Middle frontal gyrus (tissue), 1 donor: Measurements from ENCODE around the gene OTOP1.
"Not testable (repeated sequence)": the region's sequence is repeated elsewhere in the genome, so short reads cannot be mapped to it uniquely, and the experiment has no call there.

Experiments used
- DNase-seq: peaks from one replicate; pipeline ENCODE4 v3.0.0-alpha.2; 2015; ENCODE audit warnings: low spot score; ENCODE audit errors: extremely low spot score

OTOP1 gene

GRCh38 chr4:4164532-4165173 is 62.1 kb downstream of the OTOP1 start:
- DNase-seq = not testable (repeated sequence)

GRCh38 chr4:4162186-4162585 is 64.5 kb downstream of the OTOP1 start:
- not testable (repeated sequence) for DNase-seq

- DNase-seq = not testable (repeated sequence)
Observed at GRCh38 chr4:4160956-4161665, 65.6 kb downstream of the OTOP1 start.

GRCh38 chr4:4145622-4146021 is 81.1 kb downstream of the OTOP1 start:
- DNase-seq = not testable (repeated sequence)

- DNase-seq = not testable (repeated sequence)
Observed at GRCh38 chr4:4143376-4143775, 83.4 kb downstream of the OTOP1 start.

GRCh38 chr4:4142679-4143078 is 84.0 kb downstream of the OTOP1 start:
- DNase-seq = not testable (repeated sequence)

- not testable (repeated sequence) for DNase-seq
Observed at GRCh38 chr4:4141186-4141585, 85.5 kb downstream of the OTOP1 start.
